ENCODE data around the gene RFWD3. TPM values are rescaled to one million over a fixed set of nuclear protein-coding genes. Genes with fewer than 3 reads are reported as not detected.

Gene RFWD3
- total RNA-seq (2022), result 111 and 118 TPM in 2 replicates
- Bru-seq, nascent RNA, result percentile 94 among the genes with signal in this experiment
- percentile 95 among the genes with signal in this experiment for BruChase-seq, experiment 1, labeled RNA remaining after a 2-hour chase
- percentile 88 among the genes with signal in this experiment for BruChase-seq, experiment 2, labeled RNA remaining after a 6-hour chase
- long read RNA-seq, full-length matches to known transcripts, result 40 of 72 reads
- long read RNA-seq, partial matches to known transcripts, result 12 of 72 reads
- long read RNA-seq, other reads (novel, unspliced or antisense), result 20 of 72 reads

DNA sequence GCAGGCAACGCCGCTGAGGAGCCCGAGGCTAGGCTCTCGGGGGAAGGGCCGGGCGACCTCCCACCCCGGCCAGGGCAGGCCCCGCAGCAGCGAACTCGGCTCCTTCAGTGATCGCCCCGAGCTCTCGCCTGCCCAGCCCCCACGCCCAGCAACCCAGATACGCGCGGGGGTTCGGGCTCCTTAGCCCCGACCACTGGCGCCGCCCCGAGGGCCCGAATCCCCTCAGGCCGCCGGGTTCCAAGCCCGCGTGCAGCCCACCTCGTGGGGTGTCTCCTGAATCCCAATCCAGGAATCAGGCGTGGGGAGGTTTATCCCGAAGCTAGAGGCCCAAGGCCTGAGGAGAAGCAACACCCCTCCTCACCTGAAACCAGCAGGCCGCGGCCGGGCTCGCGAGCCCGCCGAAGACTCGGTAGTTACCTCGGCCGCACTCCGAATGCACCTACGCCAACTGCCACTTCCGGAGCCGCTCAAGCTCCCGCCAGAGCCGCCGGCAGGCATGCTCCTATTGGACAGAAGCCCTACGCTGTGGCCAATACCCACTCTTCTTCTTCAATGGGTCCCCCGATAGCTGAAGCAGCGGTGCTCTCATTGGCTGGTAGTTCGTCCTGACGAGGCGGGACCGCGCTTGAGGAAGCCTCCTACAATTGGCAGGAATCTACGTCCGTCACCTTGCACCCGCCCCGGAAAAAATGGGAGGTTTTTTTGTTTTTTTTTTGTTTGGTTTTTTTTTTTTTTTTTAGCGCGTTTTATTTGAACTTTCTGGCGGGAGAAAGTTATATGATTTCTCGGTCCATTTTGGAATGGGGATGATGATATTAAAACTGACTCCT, at the start of gene RFWD3:
Gene RFWD3 (minus strand): TSS at position 453 of the 830 bp plus-strand sequence. CDS start 5,428 bp downstream, outside the sequence.
- POLR2A ChIA-PET, result interaction anchor here (0.6 to 1.9 kb wide), 20 partner anchors 8 to 940 kb away, joined by 3 to 45 read pairs (median 9); partner anchors contain the start of genes FA2H, GLG1 and MLKL
- peak within 1 kb of the TSS; percentile 98 for H3K27ac Mint-ChIP-seq (ENCODE audit: unreplicated experiment)

GRCh38 chr16:74716355-74716754, 49.7 kb upstream of the RFWD3 start:
- Histone ChIP-seq H3K36me3 (ENCODE audit: control insufficient read depth, insufficient read depth, low read length) (no peaks in the 10 kb centered on the region), H3K27me3 (replicated peaks; ENCODE audit: control insufficient read depth, insufficient read depth, low read length) (no peaks in the 10 kb centered on the region), H3K9me3 (no peaks in the 10 kb centered on the region), H3K4me1 (no peaks in the 10 kb centered on the region), H3K4me3 (ENCODE audit: low read depth, low read length) (no peak overlapping the region)
- no peak for DNase-seq
- Mint-ChIP-seq H3K9me3 (ENCODE audit: unreplicated experiment) (no peaks in the 10 kb centered on the region), H3K27ac (ENCODE audit: unreplicated experiment) (no peak overlapping the region), H3K4me1 (ENCODE audit: low read depth, unreplicated experiment) (no peaks in the 10 kb centered on the region), H3K27me3 (ENCODE audit: insufficient read depth, unreplicated experiment) (no peaks in the 10 kb centered on the region), H3K4me3 (ENCODE audit: unreplicated experiment) (no peak overlapping the region), H3K36me3 (ENCODE audit: insufficient read depth, unreplicated experiment) (no peaks in the 10 kb centered on the region)
- ChIA-PET POLR2A (no interaction called here), CTCF (no interaction called here)
- TF ChIP-seq, protein P1, sequence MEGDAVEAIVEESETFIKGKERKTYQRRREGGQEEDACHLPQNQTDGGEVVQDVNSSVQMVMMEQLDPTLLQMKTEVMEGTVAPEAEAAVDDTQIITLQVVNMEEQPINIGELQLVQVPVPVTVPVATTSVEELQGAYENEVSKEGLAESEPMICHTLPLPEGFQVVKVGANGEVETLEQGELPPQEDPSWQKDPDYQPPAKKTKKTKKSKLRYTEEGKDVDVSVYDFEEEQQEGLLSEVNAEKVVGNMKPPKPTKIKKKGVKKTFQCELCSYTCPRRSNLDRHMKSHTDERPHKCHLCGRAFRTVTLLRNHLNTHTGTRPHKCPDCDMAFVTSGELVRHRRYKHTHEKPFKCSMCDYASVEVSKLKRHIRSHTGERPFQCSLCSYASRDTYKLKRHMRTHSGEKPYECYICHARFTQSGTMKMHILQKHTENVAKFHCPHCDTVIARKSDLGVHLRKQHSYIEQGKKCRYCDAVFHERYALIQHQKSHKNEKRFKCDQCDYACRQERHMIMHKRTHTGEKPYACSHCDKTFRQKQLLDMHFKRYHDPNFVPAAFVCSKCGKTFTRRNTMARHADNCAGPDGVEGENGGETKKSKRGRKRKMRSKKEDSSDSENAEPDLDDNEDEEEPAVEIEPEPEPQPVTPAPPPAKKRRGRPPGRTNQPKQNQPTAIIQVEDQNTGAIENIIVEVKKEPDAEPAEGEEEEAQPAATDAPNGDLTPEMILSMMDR (IDR thresholded peaks at IDR 0.05; ENCODE audit: insufficient read depth in 1 of 2, low read depth in 1 of 2, low read length in 1 of 2, severe bottlenecking in 1 of 2, unreplicated experiment in 1 of 2), result no peak
- no TSS peak for BruUV-seq (replicated peaks)
- intact Hi-C loops (cut with micrococcal nuclease; ENCODE audit: unreplicated experiment), result no loop called here

More for the DNA sequence above, at the start of gene RFWD3:
- H3K4me1 Mint-ChIP-seq (ENCODE audit: low read depth, unreplicated experiment), result peaks cover 18% of the 10 kb centered on the region
- CTCF ChIA-PET, result interaction anchor here (0.6 to 2.5 kb wide), 6 partner anchors 20 to 370 kb away, joined by 3 to 13 read pairs (median 3); partner anchors contain the start of gene MLKL
- TSS peak; percentile 40 for BruUV-seq (replicated peaks)
- Histone ChIP-seq H3K4me3 (ENCODE audit: low read depth, low read length) (peak within 1 kb of the TSS; percentile 65), H3K27me3 (replicated peaks; ENCODE audit: control insufficient read depth, insufficient read depth, low read length) (no peaks in the 10 kb centered on the region), H3K9me3 (no peaks in the 10 kb centered on the region), H3K36me3 (ENCODE audit: control insufficient read depth, insufficient read depth, low read length) (peaks cover 4% of the 10 kb centered on the region; the same call in 1 of the 2 replicates), H3K4me1 (peaks cover 8% of the 10 kb centered on the region)
- H3K4me3 Mint-ChIP-seq (ENCODE audit: unreplicated experiment), result peak within 1 kb of the TSS; percentile 95
- H3K27me3 Mint-ChIP-seq (ENCODE audit: insufficient read depth, unreplicated experiment), result no peaks in the 10 kb centered on the region
- TF ChIP-seq, protein P1 (IDR thresholded peaks at IDR 0.05; ENCODE audit: insufficient read depth in 1 of 2, low read depth in 1 of 2, low read length in 1 of 2, severe bottlenecking in 1 of 2, unreplicated experiment in 1 of 2), result no peak
- no peaks in the 10 kb centered on the region for H3K9me3 Mint-ChIP-seq (ENCODE audit: unreplicated experiment)
- intact Hi-C loops (cut with micrococcal nuclease; ENCODE audit: unreplicated experiment), result loop anchor here (2.0 to 5.0 kb wide), 2 partner anchors 34 to 146 kb away; partner anchors contain the start of gene MLKL
- DNase-seq, result peak; percentile 99 to 100
- peaks cover 53% of the 10 kb centered on the region for H3K36me3 Mint-ChIP-seq (ENCODE audit: insufficient read depth, unreplicated experiment)

GRCh38 chr16:74713876-74714275, 47.2 kb upstream of the RFWD3 start:
- DNase-seq, result no peak
- no peak overlapping the region for H3K4me3 Mint-ChIP-seq (ENCODE audit: unreplicated experiment)
- no peaks in the 10 kb centered on the region for H3K4me1 ChIP-seq
- H3K36me3 Mint-ChIP-seq (ENCODE audit: insufficient read depth, unreplicated experiment), result no peaks in the 10 kb centered on the region
- H3K27ac Mint-ChIP-seq (ENCODE audit: unreplicated experiment), result no peak overlapping the region
- TF ChIP-seq, protein P1 (IDR thresholded peaks at IDR 0.05; ENCODE audit: insufficient read depth in 1 of 2, low read depth in 1 of 2, low read length in 1 of 2, severe bottlenecking in 1 of 2, unreplicated experiment in 1 of 2), result no peak
- ChIA-PET POLR2A (no interaction called here), CTCF (interaction anchor here (0.5 to 0.8 kb wide), 4 partner anchors 9 to 151 kb away, joined by 3 to 7 read pairs (median 3); no protein-coding TSS in a partner anchor)
- H3K4me3 ChIP-seq (ENCODE audit: low read depth, low read length), result no peak overlapping the region
- no peaks in the 10 kb centered on the region for H3K9me3 Mint-ChIP-seq (ENCODE audit: unreplicated experiment)
- H3K36me3 ChIP-seq (ENCODE audit: control insufficient read depth, insufficient read depth, low read length), result no peaks in the 10 kb centered on the region
- peaks cover 6% of the 10 kb centered on the region for H3K4me1 Mint-ChIP-seq (ENCODE audit: low read depth, unreplicated experiment)
- no peaks in the 10 kb centered on the region for H3K9me3 ChIP-seq
- no peaks in the 10 kb centered on the region for H3K27me3 ChIP-seq (replicated peaks; ENCODE audit: control insufficient read depth, insufficient read depth, low read length)
- no TSS peak for BruUV-seq (replicated peaks)
- no peaks in the 10 kb centered on the region for H3K27me3 Mint-ChIP-seq (ENCODE audit: insufficient read depth, unreplicated experiment)
- intact Hi-C loops (cut with micrococcal nuclease; ENCODE audit: unreplicated experiment), result no loop called here
